Measurements from ENCODE around the gene P2RX7.
"Not testable (repeated sequence)": the region's sequence is repeated elsewhere in the genome, so short reads cannot be mapped to it uniquely, and the experiment has no call there.

Gene P2RX7

DNA sequence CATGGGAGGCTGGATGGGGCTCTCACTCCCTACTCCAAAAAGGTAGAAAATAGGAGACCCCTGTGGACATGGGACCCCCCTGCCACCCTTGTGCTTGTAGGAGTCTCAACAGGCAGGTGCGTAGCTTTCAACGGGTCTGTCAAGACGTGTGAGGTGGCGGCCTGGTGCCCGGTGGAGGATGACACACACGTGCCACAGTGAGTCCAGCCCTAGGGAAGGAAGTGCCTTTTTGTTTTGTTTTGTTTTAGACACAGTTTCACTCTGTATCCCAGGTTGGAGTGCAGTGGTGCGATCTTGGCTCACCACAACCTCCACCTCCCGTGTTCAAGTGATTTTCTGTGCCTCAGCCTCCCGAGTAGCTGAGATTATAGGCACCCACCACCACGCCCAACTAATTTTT lies 90.2 kb downstream of the P2RX7 start:
- no peaks in the 10 kb centered on the region for H3K4me1 ChIP-seq (ENCODE audit: control insufficient read depth, insufficient read depth, low read length, poor library complexity, severe bottlenecking)
- no peak overlapping the region for H3K27ac ChIP-seq (ENCODE audit: low read depth, low read length, severe bottlenecking)
- H3K4me3 ChIP-seq (ENCODE audit: extremely low read depth, insufficient read depth, low read length, poor library complexity, severe bottlenecking), result no peak overlapping the region
- H3K9me3 ChIP-seq (ENCODE audit: control insufficient read depth, low read length), result no peaks in the 10 kb centered on the region
- peaks cover 34% of the 10 kb centered on the region for H3K36me3 ChIP-seq (ENCODE audit: control insufficient read depth, insufficient read depth, low read length)
- whole genome bisulfite sequencing, 2 experiments (ENCODE audit: insufficient coverage in 2 of 2), result 92 to 95% methylated on average over 8 to 9 of the region's 10 CpGs

DNA sequence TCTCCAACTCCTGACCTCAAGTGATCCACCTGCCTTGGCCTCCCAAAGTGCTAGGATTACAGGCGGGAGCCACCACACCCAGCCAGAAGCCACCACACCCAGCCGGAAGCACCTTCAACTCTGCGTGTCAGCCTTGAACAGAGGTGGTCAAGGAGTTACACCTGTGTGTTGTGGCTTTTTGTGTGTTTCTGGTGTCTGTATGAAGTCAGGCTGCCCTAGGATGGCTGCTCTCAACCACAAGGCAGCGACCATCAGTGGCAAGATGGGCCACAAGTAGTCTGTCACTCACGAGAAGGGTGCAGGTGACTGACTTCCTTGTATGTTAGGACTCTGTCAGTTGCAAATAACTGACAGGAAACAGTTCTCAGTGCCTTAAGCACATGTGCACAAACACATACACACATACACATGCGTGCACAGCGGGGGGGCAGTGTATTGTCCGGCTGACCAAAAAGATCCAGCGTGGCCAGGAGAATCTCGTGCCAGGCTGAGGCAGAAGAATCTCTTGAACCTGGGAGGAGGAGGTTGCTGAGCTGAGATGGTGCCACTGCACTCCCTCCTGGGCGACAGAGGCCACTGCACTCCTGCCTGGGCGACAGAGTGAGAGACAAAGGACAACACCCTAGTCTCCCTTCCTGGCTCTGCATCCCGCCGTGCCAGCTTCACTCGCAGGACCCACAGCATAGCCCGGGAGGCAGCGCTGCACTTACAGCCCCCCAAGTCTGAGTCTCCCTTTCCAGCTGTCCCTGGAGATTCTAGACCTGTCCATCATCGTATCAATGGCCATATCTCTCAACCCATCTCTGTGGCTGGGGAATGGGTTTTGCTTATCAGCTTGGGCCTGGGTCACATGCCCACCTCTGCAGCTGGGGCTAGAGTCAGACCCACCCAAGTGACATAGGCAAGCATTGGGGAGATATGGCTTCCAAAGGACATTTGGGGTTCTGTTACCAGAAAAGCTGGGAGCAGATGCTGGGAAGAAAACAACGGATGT lies 90.9 kb downstream of the P2RX7 start:
- Histone ChIP-seq H3K4me3 (ENCODE audit: extremely low read depth, insufficient read depth, low read length, poor library complexity, severe bottlenecking) (no peak overlapping the region), H3K4me1 (ENCODE audit: control insufficient read depth, insufficient read depth, low read length, poor library complexity, severe bottlenecking) (no peaks in the 10 kb centered on the region), H3K27ac (ENCODE audit: low read depth, low read length, severe bottlenecking) (no peak overlapping the region), H3K36me3 (ENCODE audit: control insufficient read depth, insufficient read depth, low read length) (peaks cover 32% of the 10 kb centered on the region), H3K9me3 (ENCODE audit: control insufficient read depth, low read length) (no peaks in the 10 kb centered on the region)
- 90 to 93% methylated on average over 14 of the region's 19 CpGs for WGBS, 2 experiments (ENCODE audit: insufficient coverage in 2 of 2)

- H3K4me1 ChIP-seq (ENCODE audit: control insufficient read depth, insufficient read depth, low read length, poor library complexity, severe bottlenecking), result no peaks in the 10 kb centered on the region
- H3K4me3 ChIP-seq (ENCODE audit: extremely low read depth, insufficient read depth, low read length, poor library complexity, severe bottlenecking), result no peak overlapping the region
- no peak overlapping the region for H3K27ac ChIP-seq (ENCODE audit: low read depth, low read length, severe bottlenecking)
- H3K36me3 ChIP-seq (ENCODE audit: control insufficient read depth, insufficient read depth, low read length), result peaks cover 31% of the 10 kb centered on the region
- WGBS, 2 experiments (ENCODE audit: insufficient coverage in 2 of 2), result 88 to 98% methylated on average over 8 of the region's 8 CpGs
- H3K9me3 ChIP-seq (ENCODE audit: control insufficient read depth, low read length), result no peaks in the 10 kb centered on the region
These were observed 91.9 kb downstream of the P2RX7 start for GRCh38 chr12:121224591-121224990.

GRCh38 chr12:121226399-121226798 lies 93.7 kb downstream of the P2RX7 start:
- 94 to 99% methylated on average over 4 to 7 of the region's 8 CpGs for WGBS, 2 experiments (ENCODE audit: insufficient coverage in 2 of 2)
- Histone ChIP-seq H3K4me1 (ENCODE audit: control insufficient read depth, insufficient read depth, low read length, poor library complexity, severe bottlenecking) (no peaks in the 10 kb centered on the region), H3K27ac (ENCODE audit: low read depth, low read length, severe bottlenecking) (no peak overlapping the region), H3K9me3 (ENCODE audit: control insufficient read depth, low read length) (no peaks in the 10 kb centered on the region), H3K36me3 (ENCODE audit: control insufficient read depth, insufficient read depth, low read length) (peaks cover 34% of the 10 kb centered on the region), H3K4me3 (ENCODE audit: extremely low read depth, insufficient read depth, low read length, poor library complexity, severe bottlenecking) (no peak overlapping the region)

DNA sequence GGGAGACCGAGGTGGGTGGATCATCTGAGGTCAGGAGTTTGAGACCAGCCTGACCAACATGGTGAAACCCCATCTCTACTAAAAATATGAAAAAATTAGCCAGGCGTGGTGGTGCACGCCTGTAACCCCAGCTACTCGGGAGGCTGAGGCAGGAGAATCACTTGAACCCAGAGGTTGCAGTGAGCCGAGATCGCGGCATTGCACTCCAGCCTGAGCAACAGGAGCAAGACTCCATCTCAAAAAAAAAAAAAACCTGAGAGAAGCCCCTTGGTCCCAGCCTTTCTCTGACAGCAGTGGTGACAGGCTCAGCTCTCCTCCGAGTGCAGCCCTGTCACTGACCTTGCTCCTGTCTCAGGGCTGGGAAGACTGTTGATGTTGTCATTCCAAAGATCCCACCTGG lies 94.2 kb downstream of the P2RX7 start:
- H3K4me3 ChIP-seq (ENCODE audit: extremely low read depth, insufficient read depth, low read length, poor library complexity, severe bottlenecking); H3K4me1 ChIP-seq (ENCODE audit: control insufficient read depth, insufficient read depth, low read length, poor library complexity, severe bottlenecking); H3K27ac ChIP-seq (ENCODE audit: low read depth, low read length, severe bottlenecking); H3K9me3 ChIP-seq (ENCODE audit: control insufficient read depth, low read length): not testable (repeated sequence)
- peaks cover 36% of the 10 kb centered on the region for H3K36me3 ChIP-seq (ENCODE audit: control insufficient read depth, insufficient read depth, low read length)
- WGBS, 2 experiments (ENCODE audit: insufficient coverage in 2 of 2), result 86 to 91% methylated on average over 7 of the region's 8 CpGs

DNA sequence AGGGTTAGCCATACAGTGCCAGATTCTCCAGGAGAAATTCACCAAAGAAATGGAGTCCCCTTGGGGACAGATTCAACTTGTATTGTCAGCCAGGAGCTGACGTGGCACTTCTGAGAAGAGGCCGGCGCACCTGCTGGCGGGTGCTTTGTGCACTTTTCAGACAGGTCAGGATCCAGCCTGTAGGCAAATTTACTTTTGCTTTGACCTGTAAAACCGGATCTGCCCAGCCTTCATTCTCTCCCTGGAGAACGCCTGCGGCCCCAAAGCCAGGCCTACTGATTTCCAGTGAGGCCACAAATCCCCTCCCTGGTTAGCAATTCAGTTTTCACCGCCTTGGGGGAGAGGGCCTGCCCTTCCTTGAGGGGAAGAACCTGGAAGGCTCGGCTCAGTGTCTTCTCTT lies 94.6 kb downstream of the P2RX7 start:
- H3K36me3 ChIP-seq (ENCODE audit: control insufficient read depth, insufficient read depth, low read length), result peaks cover 37% of the 10 kb centered on the region
- no peak overlapping the region for H3K4me3 ChIP-seq (ENCODE audit: extremely low read depth, insufficient read depth, low read length, poor library complexity, severe bottlenecking)
- H3K4me1 ChIP-seq (ENCODE audit: control insufficient read depth, insufficient read depth, low read length, poor library complexity, severe bottlenecking), result no peaks in the 10 kb centered on the region
- WGBS, 2 experiments (ENCODE audit: insufficient coverage in 2 of 2), result 90 to 95% methylated on average over 9 of the region's 9 CpGs
- H3K27ac ChIP-seq (ENCODE audit: low read depth, low read length, severe bottlenecking), result no peak overlapping the region
- no peaks in the 10 kb centered on the region for H3K9me3 ChIP-seq (ENCODE audit: control insufficient read depth, low read length)

- Histone ChIP-seq H3K36me3 (ENCODE audit: control insufficient read depth, insufficient read depth, low read length) (peaks cover 30% of the 10 kb centered on the region), H3K27ac (ENCODE audit: low read depth, low read length, severe bottlenecking) (no peak overlapping the region), H3K9me3 (ENCODE audit: control insufficient read depth, low read length) (no peaks in the 10 kb centered on the region), H3K4me3 (ENCODE audit: extremely low read depth, insufficient read depth, low read length, poor library complexity, severe bottlenecking) (no peak overlapping the region), H3K4me1 (ENCODE audit: control insufficient read depth, insufficient read depth, low read length, poor library complexity, severe bottlenecking) (no peaks in the 10 kb centered on the region)
- 95 to 98% methylated on average over 21 to 23 of the region's 24 CpGs for WGBS, 2 experiments (ENCODE audit: insufficient coverage in 2 of 2)
These were observed 96.4 kb downstream of the P2RX7 start for GRCh38 chr12:121228919-121229665.

DNA sequence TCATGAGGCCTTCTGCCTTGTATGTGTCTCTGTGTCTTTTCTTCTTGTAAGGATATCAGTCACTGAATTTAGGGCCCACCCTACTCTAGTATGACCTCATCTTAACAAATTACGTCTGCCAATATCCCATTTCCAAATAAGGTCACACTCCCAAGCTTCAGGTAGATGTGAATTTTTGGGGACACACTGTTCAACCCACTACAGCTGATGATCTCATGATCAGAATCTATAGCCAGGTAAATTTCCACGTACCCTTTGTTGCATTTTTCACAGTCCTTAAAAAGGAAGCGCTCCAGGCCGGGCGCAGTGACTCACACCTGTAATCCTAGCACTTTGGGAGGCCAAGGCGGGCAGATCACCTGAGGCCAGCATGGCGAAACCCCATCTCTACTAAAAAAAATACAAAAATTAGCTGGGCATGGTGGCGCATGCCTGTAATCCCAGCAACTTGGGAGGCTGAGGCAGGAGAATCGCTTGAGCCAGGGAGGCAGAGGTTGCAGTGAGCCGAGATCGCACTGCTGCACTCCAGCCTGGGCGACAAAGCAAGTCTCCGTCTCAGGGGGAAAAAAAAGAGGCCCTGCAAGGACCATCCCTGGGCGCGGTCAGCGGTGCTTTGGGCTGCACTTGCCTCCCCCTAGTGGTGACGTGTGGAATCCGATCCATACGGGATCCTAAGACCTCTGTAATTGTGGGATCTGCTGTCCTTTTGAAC lies 97.3 kb downstream of the P2RX7 start:
- not testable (repeated sequence) for H3K4me1 ChIP-seq (ENCODE audit: control insufficient read depth, insufficient read depth, low read length, poor library complexity, severe bottlenecking); H3K4me3 ChIP-seq (ENCODE audit: extremely low read depth, insufficient read depth, low read length, poor library complexity, severe bottlenecking); H3K9me3 ChIP-seq (ENCODE audit: control insufficient read depth, low read length); H3K27ac ChIP-seq (ENCODE audit: low read depth, low read length, severe bottlenecking)
- H3K36me3 ChIP-seq (ENCODE audit: control insufficient read depth, insufficient read depth, low read length), result peaks cover 31% of the 10 kb centered on the region
- 46% methylated on average over 18 to 19 of the region's 19 CpGs for WGBS, 2 experiments (ENCODE audit: insufficient coverage in 2 of 2)

DNA sequence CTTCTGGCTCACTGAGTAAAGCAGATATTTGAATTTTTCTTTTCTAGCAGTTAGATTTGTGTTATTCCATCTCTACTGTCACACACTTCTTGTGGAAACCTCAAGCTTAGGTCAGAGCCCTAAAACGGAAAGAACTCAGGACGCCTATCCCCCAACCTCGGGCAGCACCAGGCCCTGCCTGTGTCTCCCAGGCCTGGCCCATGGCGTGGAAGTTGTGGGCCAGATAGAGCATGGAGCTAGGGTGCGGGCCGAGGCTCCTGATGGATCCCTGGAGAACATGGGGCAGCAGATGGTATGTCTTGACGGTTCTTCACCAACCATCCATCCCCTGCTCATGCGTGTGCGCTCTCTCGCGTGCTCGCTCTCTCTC lies 97.8 kb downstream of the P2RX7 start:
- WGBS, 2 experiments (ENCODE audit: insufficient coverage in 2 of 2), result 82 to 85% methylated on average over 3 to 5 of the region's 12 CpGs
- Histone ChIP-seq H3K36me3 (ENCODE audit: control insufficient read depth, insufficient read depth, low read length) (peaks cover 35% of the 10 kb centered on the region), H3K4me1 (ENCODE audit: control insufficient read depth, insufficient read depth, low read length, poor library complexity, severe bottlenecking) (no peaks in the 10 kb centered on the region), H3K27ac (ENCODE audit: low read depth, low read length, severe bottlenecking) (no peak overlapping the region), H3K4me3 (ENCODE audit: extremely low read depth, insufficient read depth, low read length, poor library complexity, severe bottlenecking) (no peak overlapping the region), H3K9me3 (ENCODE audit: control insufficient read depth, low read length) (no peaks in the 10 kb centered on the region)

GRCh38 chr12:121232163-121232562 lies 99.5 kb downstream of the P2RX7 start:
- no peak overlapping the region for H3K4me3 ChIP-seq (ENCODE audit: extremely low read depth, insufficient read depth, low read length, poor library complexity, severe bottlenecking)
- no peaks in the 10 kb centered on the region for H3K4me1 ChIP-seq (ENCODE audit: control insufficient read depth, insufficient read depth, low read length, poor library complexity, severe bottlenecking)
- 92 to 98% methylated on average over 15 to 16 of the region's 16 CpGs for WGBS, 2 experiments (ENCODE audit: insufficient coverage in 2 of 2)
- H3K9me3 ChIP-seq (ENCODE audit: control insufficient read depth, low read length), result no peaks in the 10 kb centered on the region
- H3K36me3 ChIP-seq (ENCODE audit: control insufficient read depth, insufficient read depth, low read length), result peaks cover 43% of the 10 kb centered on the region
- H3K27ac ChIP-seq (ENCODE audit: low read depth, low read length, severe bottlenecking), result no peak overlapping the region

All from mesodermal cell (in vitro differentiated cells).